Measurements from ENCODE around the gene CFAP69. TPM values are rescaled to one million over a fixed set of nuclear protein-coding genes. Genes with fewer than 3 reads are reported as not detected.

Gene CFAP69
- total and polyA plus RNA-seq, 4 donors, result 1.8 to 18.7 (median 13.6) TPM

DNA sequence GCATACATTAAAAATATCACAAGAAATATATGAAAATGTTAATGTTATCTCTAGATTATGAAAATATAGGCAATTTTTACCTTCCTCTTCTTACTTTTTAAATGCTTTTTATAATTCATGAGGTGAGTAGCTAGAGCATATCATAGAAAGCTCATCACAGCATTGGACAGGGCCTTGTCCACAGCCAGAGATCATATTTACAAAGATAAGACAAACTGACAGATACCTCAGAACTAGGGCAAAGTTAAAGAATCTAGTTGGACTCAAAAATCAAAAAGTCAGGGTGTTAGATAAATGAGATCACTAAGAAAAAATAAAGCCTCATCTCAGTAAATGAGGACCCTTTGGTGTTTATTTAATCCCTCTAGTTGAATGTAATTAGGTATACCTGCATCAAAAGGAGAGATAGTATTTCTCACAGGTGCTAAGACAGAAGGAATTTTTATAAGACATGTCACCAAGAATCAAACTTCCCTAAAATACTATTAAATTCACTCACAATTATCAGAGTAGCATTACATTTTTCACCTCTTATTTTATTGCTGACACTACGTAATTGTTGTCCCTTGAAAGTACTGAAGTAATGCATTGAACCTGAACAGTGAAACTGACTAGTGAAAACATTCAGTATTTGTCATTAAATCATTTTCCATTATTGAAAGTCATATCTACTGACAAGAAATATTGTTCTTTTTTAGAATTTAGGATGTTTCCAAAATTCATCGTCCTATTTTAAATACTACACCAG, 25.6 kb downstream of the CFAP69 start:
- Histone ChIP-seq H3K36me3 (ENCODE audit: control insufficient read depth in 1 of 2, insufficient read depth in 2 of 2, low read length in 1 of 2) (no peaks in the 10 kb centered on the region), H3K27me3 (ENCODE audit: control insufficient read depth in 1 of 2, insufficient read depth in 2 of 2, low read length in 1 of 2) (no peaks in the 10 kb centered on the region), H3K27ac (ENCODE audit: low read depth in 1 of 2, low read length in 2 of 2) (no peak overlapping the region), H3K4me1 (ENCODE audit: control insufficient read depth in 1 of 2, insufficient read depth in 2 of 2, low read length in 2 of 2) (peaks cover 0 to 5% of the 10 kb centered on the region in 2 donors), H3K9me3 (ENCODE audit: control insufficient read depth, low read length) (no peaks in the 10 kb centered on the region), H3K4me3 (ENCODE audit: low read length in 2 of 2) (no peak overlapping the region)
- intact Hi-C loops (cut with DNase I), result no loop called here
- WGBS, 2 donors, result 95% methylated on average over 2 of the region's 2 CpGs
- ATAC-seq (ENCODE audit: low FRiP score) (no peak), DNase-seq (no peak)

- no peaks in the 10 kb centered on the region for H3K9me3 ChIP-seq (ENCODE audit: control insufficient read depth, low read length)
- DNase-seq (no peak), ATAC-seq (ENCODE audit: low FRiP score) (peak; percentile 13)
- peaks cover 0 to 5% of the 10 kb centered on the region in 2 donors for H3K4me1 ChIP-seq (ENCODE audit: control insufficient read depth in 1 of 2, insufficient read depth in 2 of 2, low read length in 2 of 2)
- intact Hi-C loops (cut with DNase I), result no loop called here
- H3K27me3 ChIP-seq (ENCODE audit: control insufficient read depth in 1 of 2, insufficient read depth in 2 of 2, low read length in 1 of 2), result no peaks in the 10 kb centered on the region
- no peaks in the 10 kb centered on the region for H3K36me3 ChIP-seq (ENCODE audit: control insufficient read depth in 1 of 2, insufficient read depth in 2 of 2, low read length in 1 of 2)
- no peak overlapping the region for H3K4me3 ChIP-seq (ENCODE audit: low read length in 2 of 2)
- WGBS, 2 donors, result 54 to 63% methylated on average over 2 of the region's 2 CpGs
- H3K27ac ChIP-seq (ENCODE audit: low read depth in 1 of 2, low read length in 2 of 2), result no peak overlapping the region
Observed at GRCh38 chr7:90271753-90272152, 26.8 kb downstream of the CFAP69 start.

DNA sequence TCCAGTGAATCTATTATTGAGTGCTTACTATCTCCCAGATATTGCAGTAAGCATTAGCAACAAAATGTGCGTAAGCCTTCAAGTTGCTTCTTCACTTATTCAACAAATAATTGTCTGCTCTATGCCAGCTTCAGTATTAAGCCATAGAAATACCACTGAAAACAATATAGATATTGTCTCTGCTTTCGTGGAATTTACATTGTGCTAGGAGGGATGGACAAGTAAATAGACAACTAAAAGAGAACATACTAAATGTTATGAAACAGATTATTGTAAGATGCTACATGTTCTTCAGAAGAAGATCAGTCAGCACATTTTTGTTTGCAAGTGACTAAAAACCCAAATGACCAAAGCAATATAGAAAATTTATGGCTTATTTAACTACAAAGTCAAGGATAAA, 27.3 kb downstream of the CFAP69 start:
- Histone ChIP-seq H3K9me3 (ENCODE audit: control insufficient read depth, low read length) (no peaks in the 10 kb centered on the region), H3K4me3 (ENCODE audit: low read length in 2 of 2) (no peak overlapping the region), H3K36me3 (ENCODE audit: control insufficient read depth in 1 of 2, insufficient read depth in 2 of 2, low read length in 1 of 2) (no peaks in the 10 kb centered on the region), H3K27me3 (ENCODE audit: control insufficient read depth in 1 of 2, insufficient read depth in 2 of 2, low read length in 1 of 2) (no peaks in the 10 kb centered on the region), H3K27ac (ENCODE audit: low read depth in 1 of 2, low read length in 2 of 2) (no peak overlapping the region), H3K4me1 (ENCODE audit: control insufficient read depth in 1 of 2, insufficient read depth in 2 of 2, low read length in 2 of 2) (peaks cover 0 to 3% of the 10 kb centered on the region in 2 donors)
- 87 to 91% methylated on average over 2 of the region's 2 CpGs for WGBS, 2 donors
- intact Hi-C loops (cut with DNase I), result no loop called here
- DNase-seq, result no peak
- ATAC-seq (ENCODE audit: low FRiP score), result no peak

GRCh38 chr7:90274161-90274560, 29.2 kb downstream of the CFAP69 start:
- no peak for ATAC-seq (ENCODE audit: low FRiP score)
- DNase-seq, result no peak
- intact Hi-C loops (cut with DNase I), result no loop called here
- Histone ChIP-seq H3K9me3 (ENCODE audit: control insufficient read depth, low read length) (no peaks in the 10 kb centered on the region), H3K4me3 (ENCODE audit: low read length in 2 of 2) (no peak overlapping the region), H3K27me3 (ENCODE audit: control insufficient read depth in 1 of 2, insufficient read depth in 2 of 2, low read length in 1 of 2) (no peaks in the 10 kb centered on the region), H3K4me1 (ENCODE audit: control insufficient read depth in 1 of 2, insufficient read depth in 2 of 2, low read length in 2 of 2) (no peaks in the 10 kb centered on the region), H3K27ac (ENCODE audit: low read depth in 1 of 2, low read length in 2 of 2) (no peak overlapping the region), H3K36me3 (ENCODE audit: control insufficient read depth in 1 of 2, insufficient read depth in 2 of 2, low read length in 1 of 2) (no peaks in the 10 kb centered on the region)

DNA sequence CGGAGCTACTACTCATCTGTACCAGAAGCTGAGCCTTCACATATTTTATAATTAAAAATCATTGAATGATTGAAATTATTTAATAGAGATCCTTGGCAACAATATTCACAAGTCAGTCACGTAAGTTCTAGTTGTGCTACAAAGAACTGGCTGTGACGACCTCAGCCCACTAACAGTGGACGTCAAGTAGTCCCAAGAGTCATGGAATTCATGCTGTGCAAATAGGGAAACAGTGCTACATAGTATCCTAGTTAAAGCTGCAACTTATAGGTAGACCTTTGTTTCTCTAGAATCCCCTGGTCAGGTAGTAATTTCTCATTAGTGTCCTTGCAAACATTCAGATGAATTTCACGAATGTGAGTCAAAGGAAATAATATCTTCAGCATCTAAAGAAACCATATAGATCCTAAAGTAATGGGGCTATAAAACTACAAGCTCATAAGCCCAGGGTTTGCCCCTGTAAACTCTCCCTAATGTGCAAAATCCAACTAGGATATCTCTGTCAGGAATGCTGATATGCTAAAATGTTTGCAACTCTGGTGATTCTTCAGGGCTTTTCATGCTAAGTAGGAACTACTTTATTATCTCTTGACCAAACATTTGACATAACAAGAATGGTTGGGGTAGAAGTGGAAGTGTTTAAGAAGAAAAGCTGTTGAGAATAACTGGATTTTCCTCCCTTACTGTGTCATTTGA, 31.2 kb downstream of the CFAP69 start:
- H3K36me3 ChIP-seq (ENCODE audit: control insufficient read depth in 1 of 2, insufficient read depth in 2 of 2, low read length in 1 of 2), result peaks cover 0 to 2% of the 10 kb centered on the region in 2 donors
- H3K9me3 ChIP-seq (ENCODE audit: control insufficient read depth, low read length), result no peaks in the 10 kb centered on the region
- 70% methylated on average over 5 of the region's 5 CpGs for WGBS, 2 donors
- no peak overlapping the region for H3K4me3 ChIP-seq (ENCODE audit: low read length in 2 of 2)
- H3K27ac ChIP-seq (ENCODE audit: low read depth in 1 of 2, low read length in 2 of 2), result no peak overlapping the region
- no peaks in the 10 kb centered on the region for H3K27me3 ChIP-seq (ENCODE audit: control insufficient read depth in 1 of 2, insufficient read depth in 2 of 2, low read length in 1 of 2)
- intact Hi-C loops (cut with DNase I), result no loop called here
- DNase-seq, result no peak
- no peaks in the 10 kb centered on the region for H3K4me1 ChIP-seq (ENCODE audit: control insufficient read depth in 1 of 2, insufficient read depth in 2 of 2, low read length in 2 of 2)
- ATAC-seq (ENCODE audit: low FRiP score), result no peak

DNA sequence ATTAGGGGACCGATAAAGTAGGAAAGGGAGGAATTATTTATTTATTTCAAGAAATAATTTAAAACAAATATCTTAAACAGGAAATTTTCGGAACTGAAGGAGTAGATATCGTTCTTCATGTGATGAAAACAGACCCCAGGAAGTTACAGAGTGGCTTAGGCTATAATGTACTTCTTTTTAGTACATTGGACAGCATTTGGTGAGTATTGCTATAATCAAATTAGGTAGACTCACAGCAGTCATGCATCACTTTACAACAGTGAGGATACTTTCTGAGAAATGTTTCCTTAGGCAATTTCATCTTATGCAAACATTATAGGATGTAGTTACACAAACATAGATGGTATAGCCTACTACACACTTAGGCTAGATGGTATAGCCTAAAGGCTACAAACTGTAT, 43.2 kb downstream of the CFAP69 start:
- Histone ChIP-seq H3K27ac (ENCODE audit: low read depth in 1 of 2, low read length in 2 of 2) (no peak overlapping the region), H3K9me3 (ENCODE audit: control insufficient read depth, low read length) (no peaks in the 10 kb centered on the region), H3K27me3 (ENCODE audit: control insufficient read depth in 1 of 2, insufficient read depth in 2 of 2, low read length in 1 of 2) (no peaks in the 10 kb centered on the region), H3K4me1 (ENCODE audit: control insufficient read depth in 1 of 2, insufficient read depth in 2 of 2, low read length in 2 of 2) (no peaks in the 10 kb centered on the region), H3K36me3 (ENCODE audit: control insufficient read depth in 1 of 2, insufficient read depth in 2 of 2, low read length in 1 of 2) (no peaks in the 10 kb centered on the region), H3K4me3 (ENCODE audit: low read length in 2 of 2) (no peak overlapping the region)
- WGBS, 2 donors, result 80 to 88% methylated on average over 3 of the region's 3 CpGs
- no peak for ATAC-seq (ENCODE audit: low FRiP score)
- no peak for DNase-seq
- intact Hi-C loops (cut with DNase I), result no loop called here

DNA sequence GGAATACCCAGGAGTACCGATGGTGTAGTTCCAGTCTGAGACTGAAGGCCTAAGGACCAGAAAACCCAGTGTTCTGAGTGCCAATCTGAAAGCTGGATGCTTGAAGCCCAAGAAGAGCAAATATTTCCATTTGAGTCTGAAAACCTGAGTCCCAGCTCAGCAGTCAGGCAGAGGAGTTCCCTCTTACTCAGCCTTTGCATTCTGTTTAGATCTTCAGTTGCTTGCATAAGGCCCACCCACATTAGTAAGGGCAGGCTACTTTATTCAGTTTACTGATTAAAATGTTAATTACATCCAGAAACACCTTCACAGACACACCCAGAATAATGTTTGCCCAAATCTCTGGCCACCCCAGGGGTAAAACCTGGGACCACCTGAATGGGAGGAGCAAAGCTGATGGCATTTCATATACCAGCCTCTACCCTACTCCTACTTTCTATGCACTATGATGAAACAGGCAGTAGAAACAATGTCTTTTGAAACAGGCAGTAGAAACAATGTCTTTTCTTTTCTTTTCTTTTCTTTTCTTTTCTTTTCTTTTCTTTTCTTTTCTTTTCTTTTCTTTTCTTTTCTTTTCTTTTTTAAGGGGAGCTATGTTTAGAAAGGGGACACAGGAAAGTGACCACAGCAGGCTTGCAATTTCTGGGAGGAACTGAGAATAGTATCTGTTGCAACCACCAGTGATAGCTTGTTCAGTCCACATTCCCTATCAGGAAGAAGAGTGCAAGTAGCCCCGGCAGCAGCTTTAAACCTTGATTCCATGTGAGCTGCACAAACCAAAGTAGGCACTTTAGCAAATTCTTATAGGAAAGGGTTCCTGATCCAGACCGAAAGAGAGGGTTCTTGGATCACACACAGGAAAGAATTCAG, 45.5 kb downstream of the CFAP69 start:
- Histone ChIP-seq H3K4me1 (ENCODE audit: control insufficient read depth in 1 of 2, insufficient read depth in 2 of 2, low read length in 2 of 2) (no peaks in the 10 kb centered on the region), H3K9me3 (ENCODE audit: control insufficient read depth, low read length) (no peaks in the 10 kb centered on the region), H3K4me3 (ENCODE audit: low read length in 2 of 2) (no peak overlapping the region), H3K27ac (ENCODE audit: low read depth in 1 of 2, low read length in 2 of 2) (no peak overlapping the region), H3K36me3 (ENCODE audit: control insufficient read depth in 1 of 2, insufficient read depth in 2 of 2, low read length in 1 of 2) (no peaks in the 10 kb centered on the region), H3K27me3 (ENCODE audit: control insufficient read depth in 1 of 2, insufficient read depth in 2 of 2, low read length in 1 of 2) (no peaks in the 10 kb centered on the region)
- no peak for ATAC-seq (ENCODE audit: low FRiP score)
- DNase-seq, result no peak
- intact Hi-C loops (cut with DNase I), result no loop called here
- 92 to 97% methylated on average over 3 of the region's 3 CpGs for WGBS, 2 donors

DNA sequence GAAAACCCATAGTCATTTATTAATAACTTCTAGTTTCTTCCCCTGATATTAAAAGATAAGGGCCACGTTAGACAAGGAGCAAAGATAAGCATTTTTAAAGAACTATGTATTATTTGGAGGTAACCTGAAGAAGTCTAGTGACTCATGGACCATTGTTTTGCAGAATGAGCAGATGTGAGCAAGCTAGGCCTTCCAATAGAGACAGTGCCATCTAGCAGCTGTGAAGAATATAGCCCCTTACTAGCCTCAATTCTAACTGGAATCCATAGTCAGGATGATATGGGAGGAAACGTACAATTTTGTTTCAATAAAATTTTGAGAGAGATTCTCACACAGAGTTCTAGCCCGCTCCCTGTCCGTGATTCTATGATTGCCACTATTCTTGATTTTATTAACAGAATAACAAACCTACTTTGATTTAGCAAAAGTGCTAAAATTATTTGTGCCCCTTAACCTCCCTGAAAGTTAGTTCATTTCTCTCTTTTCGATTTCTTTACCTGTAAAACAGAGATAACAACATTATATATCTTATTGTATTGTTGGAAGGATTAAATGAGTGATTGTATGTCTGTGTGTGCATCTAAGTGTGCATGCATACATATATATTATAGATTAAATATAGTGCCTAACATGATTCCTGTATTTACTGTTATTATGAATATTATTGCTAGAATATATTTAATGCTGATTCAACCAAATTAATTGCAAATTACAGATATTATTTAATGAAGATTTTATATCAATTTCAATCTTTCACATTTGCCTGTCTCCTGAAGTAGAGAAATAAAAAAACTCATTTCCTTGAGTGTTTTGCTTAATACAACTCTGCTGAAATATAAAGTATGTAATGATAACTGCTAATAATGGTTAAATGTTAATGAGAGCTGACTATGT, 53.4 kb downstream of the CFAP69 start:
- intact Hi-C loops (cut with DNase I), result no loop called here
- no peak for DNase-seq
- Histone ChIP-seq H3K4me1 (ENCODE audit: control insufficient read depth in 1 of 2, insufficient read depth in 2 of 2, low read length in 2 of 2) (no peaks in the 10 kb centered on the region), H3K27me3 (ENCODE audit: control insufficient read depth in 1 of 2, insufficient read depth in 2 of 2, low read length in 1 of 2) (no peaks in the 10 kb centered on the region), H3K27ac (ENCODE audit: low read depth in 1 of 2, low read length in 2 of 2) (no peak overlapping the region), H3K9me3 (ENCODE audit: control insufficient read depth, low read length) (no peaks in the 10 kb centered on the region), H3K4me3 (ENCODE audit: low read length in 2 of 2) (no peak overlapping the region), H3K36me3 (ENCODE audit: control insufficient read depth in 1 of 2, insufficient read depth in 2 of 2, low read length in 1 of 2) (no peaks in the 10 kb centered on the region)
- WGBS, 2 donors, result 49 to 50% methylated on average over 5 of the region's 5 CpGs
- ATAC-seq (ENCODE audit: low FRiP score), result peak; percentile 74

Data from aorta (tissue), 5 donors.